HCEC 1CT (cell line): Measurements from ENCODE around the gene KRTAP17-1.
"Not testable (repeated sequence)": the region's sequence is repeated elsewhere in the genome, so short reads cannot be mapped to it uniquely, and the experiment has no call there.

Experiments
- DNase-seq: peaks from one replicate; pipeline ENCODE4 v3.0.0-alpha.2; 2017

KRTAP17-1 gene, protein sequence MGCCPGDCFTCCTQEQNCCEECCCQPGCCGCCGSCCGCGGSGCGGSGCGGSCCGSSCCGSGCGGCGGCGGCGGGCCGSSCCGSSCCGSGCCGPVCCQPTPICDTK

DNA sequence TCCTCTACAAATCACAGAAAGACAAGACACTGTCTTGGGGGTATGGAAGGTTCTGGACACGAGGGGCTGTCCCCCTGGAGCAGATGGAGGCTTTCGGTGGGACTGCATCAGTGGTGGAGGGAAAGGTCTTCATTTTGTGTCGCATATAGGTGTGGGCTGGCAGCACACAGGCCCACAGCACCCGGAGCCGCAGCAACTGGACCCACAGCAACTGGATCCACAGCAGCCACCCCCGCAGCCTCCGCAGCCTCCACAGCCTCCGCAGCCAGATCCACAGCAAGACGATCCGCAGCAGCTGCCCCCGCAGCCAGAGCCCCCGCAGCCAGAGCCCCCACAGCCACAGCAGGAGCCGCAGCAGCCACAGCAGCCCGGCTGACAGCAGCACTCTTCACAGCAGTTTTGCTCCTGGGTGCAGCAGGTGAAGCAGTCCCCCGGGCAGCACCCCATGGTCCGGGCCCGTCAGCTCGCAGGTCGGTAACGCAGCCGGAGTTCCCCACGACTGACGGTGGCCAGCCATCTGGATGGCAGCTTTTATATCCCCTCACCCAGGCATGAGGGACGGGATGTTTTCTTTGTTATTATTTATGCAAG, at the start of gene KRTAP17-1:
Gene KRTAP17-1, minus strand, starts transcription at position 507 of the 591 bp plus-strand sequence. Its CDS starts 60 bp downstream, at position 447.
- no peak for DNase-seq

DNA sequence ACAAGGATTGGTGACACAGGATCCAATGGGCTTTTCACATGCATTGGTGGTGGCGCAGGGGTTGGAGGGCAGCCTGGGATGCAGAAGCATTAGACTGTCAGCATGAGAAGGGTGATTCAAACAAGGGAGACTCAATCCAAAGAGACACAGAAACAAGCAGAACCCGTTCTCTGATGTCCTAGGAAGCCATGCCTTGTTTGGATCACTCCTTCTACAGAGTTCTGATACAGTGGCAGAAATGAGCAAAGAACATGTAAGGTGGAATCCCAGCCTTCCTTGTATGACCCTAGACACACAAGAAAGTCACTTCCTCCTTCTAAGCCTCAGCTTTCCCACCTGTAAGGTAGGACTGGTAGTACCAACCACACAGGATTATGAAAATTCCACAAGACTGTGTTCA, 48.4 kb upstream of the KRTAP17-1 start:
- DNase-seq: no peak

DNA sequence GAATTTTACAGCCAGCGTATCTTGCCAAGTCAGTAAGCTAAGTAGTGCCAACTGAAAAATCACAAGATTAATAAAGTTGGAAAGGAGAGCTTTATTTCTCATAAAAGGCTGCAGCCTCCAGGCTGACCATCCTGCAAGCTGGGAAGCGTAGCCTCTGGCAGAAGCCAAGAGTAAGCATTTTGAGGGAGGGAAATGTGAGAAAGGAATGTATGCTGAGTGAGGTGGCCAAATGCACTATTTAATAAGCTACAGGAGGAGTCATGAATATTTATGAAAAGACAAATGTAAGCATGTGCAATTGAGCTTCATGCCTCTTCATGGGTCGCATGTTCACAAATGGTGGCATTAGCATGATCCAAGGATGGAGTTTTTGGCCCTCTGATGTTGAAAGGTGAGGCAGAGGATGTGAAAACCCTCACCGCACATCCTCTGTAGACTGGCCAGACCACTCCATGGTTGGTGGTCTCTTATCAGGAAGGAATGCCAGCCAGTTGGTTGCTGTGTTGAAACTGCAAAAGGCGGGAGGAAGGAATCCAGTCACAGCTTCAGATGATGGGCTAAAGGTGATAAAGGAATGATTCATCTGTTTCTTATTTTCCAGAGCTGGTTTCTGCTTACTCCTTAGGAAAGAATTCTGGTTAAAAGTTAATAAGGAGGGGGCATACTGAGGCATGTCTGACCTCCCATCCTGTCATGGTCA, 44.9 kb upstream of the KRTAP17-1 start:
- DNase-seq: peak; percentile 50

DNA sequence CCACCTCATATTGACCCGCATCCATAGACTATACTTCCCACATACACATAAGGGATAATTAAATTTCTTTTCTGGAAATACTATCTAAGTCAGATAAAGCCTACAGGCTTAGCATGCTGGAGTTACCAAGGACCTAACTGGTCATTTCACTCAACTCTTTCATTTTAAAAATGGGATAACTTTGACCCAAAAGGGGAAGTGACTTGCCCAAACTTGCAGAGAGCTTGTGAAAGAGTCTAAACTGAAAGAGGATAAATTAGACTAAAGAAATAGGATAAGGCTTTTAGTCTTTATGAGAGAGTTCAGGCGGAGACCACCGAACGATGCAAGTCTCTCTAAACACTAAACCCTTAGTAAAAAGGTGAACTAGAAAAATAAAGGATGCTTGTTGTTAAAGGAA, 39.0 kb upstream of the KRTAP17-1 start:
- DNase-seq: no peak

DNA sequence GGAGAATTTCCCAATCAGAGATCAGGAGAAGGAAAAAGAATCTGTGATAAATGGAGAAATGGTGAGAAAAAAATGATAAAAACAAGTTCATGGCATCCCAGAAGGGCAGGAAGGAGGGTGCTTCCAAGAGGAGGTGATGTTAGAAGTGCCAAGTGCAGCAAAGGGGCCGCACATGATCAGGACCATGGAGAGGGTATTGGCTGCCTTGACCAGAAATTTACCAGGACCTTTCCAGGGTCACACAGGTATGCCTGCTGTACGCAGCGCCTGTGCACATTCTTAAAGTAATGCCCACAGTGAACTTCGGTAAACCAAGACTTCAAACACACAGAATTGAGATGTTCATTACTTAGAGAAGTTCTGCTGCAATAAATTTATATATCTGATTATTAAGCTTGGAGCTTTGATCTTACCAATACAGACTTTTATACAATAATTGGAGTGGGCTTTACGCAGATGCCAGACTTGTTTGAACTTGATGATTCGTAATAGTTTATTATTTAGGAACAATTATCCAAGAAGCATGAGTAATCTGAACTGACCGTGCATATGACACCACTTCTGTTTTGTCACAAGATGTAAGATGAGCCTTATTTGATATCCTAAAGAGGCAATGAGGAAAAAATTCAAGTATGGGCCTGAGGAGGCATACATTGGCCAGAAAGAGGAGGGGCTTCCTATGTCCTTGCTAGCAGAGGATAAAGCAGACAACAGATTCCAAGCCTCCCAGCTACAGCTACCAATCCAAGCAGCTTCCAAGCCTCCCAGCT, 37.3 kb upstream of the KRTAP17-1 start:
- peak; percentile 26 for DNase-seq

DNA sequence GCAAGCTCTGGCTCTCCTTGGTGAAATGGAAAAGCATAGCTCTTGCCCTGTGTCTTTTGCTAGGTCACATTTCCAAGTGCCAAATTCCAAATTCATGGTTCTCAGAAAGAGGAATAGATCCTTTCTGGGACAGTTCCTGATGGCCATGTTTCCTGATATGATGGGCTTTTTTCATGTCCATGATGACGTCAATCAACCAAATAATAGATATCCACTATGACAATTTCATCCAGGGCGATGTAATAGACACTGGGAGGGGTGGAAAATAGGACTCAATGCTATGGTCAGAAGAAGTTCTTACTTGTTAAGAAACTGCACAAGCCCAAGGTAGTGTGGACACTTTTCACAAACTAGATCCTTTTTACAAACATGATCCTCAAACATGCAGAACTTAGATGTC, 35.7 kb upstream of the KRTAP17-1 start:
- no peak for DNase-seq

DNA sequence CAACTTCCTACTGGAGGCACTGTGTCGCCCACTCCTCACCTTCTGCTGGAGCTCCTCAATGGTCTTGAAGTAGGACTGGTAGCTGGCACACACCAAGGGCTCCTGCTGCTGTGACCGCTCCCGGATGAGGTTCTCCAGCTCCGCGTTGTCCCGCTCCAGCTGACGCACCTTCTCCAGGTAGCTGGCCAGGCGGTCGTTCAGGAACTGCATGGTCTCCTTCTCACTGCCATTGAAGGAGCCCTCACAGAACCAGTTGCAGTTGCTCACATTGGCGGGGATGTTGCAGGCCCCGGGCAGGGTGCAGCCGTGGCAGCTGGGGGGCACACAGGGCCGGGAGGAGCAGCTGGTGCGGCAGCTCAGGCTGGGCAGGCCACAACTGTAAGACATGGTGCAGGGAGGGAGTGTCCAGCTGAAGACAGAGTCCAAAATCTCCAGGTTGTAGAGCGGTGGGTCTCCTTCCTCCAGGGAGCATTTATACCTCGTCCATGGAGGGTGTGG, 34.9 kb upstream of the KRTAP17-1 start, which contains the start of gene KRT33A:
Gene KRT33A, minus strand, starts transcription at position 448 of the 498 bp plus-strand sequence. Its CDS starts 61 bp downstream, at position 387.
- not testable (repeated sequence) for DNase-seq

DNA sequence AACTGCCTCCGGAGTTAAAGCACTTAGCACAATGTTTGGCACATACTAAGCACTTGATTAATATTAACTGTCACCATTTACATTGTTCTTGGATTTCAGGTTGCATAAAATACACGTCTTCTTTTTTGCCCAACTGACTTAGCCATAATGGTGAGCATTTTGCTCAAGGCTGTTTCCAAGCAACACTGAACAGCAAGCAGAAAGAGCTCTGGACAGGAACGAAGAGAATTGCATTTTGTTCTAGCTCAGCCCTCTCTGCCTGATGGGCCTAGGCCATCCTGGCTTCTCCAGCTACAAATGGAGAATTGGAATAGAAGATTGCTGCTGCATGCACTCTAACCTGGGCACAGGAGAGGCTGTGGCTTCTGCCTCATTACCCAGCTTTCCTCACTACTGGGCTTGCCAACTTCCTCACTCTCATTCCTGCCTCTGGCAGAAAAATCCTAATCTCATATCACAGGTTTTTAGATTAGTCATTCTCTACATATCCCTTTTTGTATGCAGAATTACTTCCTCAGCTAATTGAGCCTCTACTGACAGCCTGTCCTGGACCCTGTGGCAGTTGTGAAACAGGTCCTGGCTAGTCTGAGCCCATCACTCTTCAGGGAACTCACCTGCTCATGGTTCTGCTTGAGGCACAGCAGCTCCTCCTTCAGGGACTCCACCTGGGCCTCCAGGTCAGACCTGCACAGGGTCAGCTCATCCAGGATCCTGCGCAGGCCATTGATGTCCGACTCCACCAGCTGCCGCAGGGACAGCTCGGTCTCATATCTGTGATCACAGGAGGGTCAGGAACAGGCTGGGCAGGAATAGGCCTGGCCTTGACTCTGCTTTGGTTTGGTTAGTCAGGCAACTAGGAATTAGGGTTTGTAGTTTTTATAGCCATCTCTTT, 32.6 kb upstream of the KRTAP17-1 start:
- no peak for DNase-seq

DNA sequence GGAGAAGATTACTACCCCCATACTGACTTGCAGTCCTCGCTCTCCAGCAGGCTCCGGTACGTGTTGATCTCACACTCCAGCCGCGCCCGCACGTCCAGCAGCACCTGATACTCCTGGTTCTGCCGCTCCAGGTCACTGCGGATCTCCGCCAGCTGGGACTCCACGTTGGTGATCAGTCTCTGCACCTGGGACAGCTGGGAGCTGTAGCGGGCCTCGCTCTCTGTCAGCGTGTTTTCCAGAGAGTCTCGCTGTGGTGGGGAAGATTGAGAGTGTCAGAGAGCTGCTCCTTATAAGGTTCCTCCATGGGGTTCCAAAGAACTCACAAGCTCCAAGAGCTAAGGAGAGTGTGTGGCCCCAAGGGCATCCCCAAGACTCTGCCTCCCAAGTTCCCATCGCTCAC, 30.9 kb upstream of the KRTAP17-1 start:
- not testable (repeated sequence) for DNase-seq

DNA sequence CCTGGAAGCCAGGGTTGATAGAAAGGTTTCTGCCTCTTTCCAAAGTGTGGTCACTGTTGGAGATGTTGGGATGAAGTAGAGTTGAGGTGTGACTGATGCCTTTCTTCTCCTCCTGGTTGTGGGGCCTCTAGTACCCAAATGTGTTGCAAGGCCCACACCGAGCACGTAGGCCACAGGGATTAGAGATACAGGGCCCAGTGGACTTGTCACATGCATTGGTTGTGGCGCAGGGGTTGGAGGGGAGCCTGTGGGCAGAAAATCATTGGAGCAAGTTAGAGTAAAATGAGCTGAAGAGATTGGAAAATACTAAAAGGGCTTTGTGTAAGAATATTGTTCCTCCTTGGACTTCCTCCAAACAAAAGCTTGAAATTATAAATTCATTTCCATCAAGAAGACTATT, 30.5 kb upstream of the KRTAP17-1 start:
- no peak for DNase-seq

DNA sequence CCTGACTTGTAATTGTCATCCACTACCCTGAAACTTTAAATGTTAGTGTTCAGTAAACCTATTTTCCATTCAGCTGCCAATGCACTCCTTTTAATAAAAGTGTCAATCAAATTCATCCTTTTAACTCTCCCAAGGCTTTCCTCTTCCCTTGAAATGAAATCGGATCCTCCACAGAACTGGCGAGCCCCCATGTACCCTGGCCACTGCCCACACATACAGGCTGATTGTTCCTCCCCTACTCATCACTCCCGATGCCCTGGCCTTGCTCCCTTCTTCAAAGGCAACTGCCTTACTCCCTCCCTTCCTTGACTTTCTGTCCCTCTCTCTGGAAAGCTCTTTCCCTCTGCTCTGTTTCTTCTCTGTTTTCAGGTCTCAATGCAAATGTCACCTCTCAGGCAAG, 27.5 kb upstream of the KRTAP17-1 start:
- DNase-seq: no peak

DNA sequence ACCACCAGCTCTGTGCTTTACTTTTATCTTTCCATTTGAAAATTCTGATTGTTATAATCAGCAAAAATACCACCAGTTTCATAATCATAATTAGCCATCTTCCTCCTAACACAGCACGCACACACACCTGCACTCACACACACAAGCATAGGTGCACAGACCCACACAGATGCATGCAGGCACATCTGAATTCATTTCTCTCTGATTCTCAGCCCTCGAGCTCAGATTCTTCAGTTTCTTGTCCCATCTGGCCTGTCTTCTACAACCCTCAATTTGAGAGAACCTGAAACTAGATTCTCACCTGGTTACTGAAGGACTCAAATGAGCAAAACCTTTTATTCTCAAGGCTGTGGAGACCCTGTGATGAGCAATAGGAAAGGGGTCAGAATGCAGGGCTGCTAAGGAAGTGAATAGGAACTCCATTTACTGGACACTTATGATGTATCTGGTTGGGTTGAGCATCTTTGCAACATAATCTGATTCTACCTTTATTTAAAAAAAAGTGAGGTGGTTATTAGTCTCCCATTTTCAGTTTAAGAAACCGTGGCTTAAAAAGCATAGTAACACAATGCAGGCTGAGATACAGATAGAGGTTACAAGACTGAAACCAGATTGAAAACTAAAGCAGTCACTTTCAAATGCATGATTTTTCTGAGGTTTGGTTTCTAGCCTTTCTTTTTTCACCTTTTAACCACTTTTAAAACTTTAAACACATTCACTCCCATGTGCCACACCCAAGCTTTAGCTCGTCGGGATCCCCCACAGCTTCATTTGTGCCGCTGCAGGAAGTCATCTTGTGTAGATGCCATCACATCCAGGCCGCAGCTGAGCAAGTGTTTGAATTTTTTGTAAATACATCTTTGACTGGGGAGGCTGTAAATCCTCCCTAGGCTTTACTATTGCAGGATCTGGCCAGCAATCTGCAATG, 25.7 kb upstream of the KRTAP17-1 start:
- no peak for DNase-seq

DNA sequence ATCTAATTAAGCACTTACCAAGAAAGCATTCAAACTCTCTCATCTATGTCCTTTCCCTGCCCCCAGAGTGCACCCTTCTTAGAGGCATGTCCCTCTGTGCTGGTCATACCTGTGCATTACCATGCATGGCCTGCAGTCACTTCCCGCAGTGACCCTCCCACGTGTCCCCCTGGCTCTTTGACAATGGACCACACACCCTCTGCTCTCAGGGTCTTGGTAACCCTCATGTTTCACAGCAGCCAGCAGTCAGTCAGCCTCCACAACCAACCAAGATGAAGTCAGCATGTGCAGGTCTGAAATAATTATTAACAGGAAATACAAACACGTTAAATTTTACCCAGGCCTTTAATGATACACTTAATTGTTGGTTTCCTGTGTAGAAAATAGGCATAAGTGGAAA, 25.0 kb upstream of the KRTAP17-1 start:
- DNase-seq: no peak

DNA sequence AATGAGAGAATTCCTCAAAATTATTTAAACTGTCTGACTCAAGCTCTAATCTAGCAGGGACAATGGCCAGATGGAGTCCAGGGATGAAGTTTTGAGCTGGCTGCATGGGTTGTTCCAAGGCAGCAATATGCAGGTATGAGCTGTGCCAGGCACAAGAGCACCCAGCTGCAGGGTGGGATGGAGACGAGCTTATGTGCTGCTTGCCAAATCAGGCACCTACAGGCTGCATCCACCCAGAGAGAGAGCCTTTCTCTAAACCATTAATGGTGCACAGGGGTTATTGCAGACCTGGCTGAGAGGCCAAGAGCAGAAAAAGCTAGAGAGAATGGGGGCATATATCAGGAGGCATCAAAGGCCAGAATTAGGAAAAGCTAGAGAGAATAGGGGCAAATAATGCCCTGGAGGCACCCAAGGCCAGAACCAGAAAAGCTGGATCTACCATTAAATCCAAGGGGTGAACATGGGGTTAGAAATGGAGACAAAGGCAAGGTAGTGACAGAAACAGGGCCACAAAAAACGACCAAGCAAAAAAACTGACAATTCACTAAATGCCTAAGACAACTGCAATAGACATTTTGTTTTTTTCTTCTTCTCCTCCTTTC, 24.2 kb upstream of the KRTAP17-1 start:
- DNase-seq: no peak

DNA sequence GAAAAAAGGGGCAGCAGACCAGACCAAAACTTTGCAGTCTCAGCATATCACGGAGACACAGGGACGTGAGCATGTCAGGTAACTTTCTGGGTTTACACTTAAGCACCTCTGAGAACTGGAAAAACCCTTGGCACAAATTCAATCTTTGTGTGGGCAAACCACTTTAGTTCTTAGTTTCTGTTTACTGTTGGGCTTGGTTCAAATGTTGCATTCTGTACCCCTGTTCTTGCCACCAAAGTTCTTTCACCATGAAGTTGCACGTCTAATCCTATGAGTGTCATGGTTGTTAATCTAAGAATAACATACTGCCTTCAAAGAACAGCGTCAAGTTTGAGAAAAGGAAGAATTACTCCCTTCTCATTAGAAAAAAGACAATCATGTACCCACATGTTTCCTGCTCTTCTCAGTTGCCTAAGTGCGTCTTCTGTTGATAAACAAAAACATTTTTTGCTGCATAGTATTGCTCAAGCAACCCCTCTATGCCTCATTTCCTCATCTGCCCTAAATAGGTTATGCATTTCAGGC, 23.5 kb upstream of the KRTAP17-1 start:
- DNase-seq: peak; percentile 65

DNA sequence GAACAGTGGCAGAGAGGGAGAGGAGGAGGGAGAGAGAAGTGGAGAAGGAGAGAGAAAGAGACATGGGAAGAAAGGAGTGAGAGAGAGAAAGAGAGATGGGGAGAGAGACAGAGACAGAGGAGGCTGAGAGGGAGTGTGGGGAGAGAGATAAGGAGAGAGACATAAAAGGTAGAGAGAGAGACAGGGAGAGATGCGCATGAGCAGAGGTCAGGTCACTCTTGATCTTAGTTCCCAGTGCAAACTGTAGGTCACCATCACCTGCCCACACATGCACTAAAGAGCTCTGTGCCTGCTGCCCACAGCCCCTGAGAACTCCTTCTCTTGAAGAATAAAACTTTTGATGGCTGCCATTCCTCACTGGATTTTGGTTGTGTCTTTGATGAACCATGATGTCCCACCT, 20.2 kb upstream of the KRTAP17-1 start:
- DNase-seq: no peak

DNA sequence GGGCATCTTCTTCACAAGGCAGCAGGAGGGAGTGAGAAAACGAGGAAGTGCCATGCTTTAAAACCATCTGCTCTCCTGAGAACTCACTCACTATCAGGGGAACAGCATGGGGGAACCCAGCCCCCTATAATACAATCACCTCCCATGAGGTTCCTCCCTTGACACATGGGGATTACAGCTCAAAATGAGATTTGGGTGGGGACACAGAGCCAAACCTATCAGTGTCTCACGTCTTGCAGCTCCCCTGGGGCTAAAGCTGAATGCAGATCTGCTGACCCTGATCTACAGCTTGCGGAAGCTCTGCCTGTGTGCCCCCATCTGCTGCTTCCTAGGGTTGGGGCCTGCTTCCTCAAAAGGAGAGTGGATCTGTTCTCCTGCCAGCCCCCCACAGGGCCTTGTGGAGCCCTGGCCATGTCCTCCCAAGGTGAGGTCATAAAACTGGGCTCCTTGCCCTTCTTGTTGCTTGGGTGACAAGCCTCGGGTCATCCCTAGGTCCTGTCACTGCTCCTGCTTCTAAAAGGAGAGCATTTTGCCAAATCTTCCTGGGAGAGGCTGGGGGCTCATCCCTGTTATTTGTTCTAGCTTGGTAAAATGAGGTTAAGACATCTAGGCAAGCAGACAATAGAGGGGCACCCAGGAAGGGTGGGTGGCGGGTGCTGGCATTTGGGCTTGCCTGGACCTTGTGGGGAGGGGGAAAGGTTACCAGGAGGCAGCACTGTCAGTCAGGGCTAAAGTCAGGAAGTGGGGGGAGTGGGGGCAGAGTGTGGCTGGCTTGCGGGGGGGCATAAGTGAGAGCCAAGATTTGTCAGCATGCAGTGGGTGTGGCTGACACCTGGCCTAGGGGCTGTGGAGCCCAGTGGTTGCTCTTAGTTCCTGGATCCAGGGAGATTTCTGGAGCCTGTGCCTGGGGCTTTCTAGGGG, 19.1 kb upstream of the KRTAP17-1 start:
- DNase-seq: no peak

DNA sequence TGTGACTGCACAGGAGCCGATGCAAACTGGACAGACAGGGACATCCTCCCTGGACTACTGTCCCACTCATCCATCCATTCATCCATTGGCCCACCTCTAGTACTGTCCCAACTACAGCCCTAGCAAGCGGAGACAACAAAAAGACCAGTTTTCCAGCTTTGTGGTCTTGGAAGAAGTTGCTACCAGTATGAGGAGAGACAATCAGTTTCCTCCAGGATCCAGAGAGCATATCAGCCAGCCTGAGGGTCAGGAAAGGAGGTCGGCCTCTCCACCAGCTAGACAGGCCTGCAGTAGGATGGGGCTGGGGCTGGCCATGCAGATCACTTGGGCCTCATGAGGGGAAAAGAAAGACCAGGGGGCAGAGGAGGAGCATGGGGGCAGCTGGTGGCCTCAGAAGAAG, 18.3 kb upstream of the KRTAP17-1 start:
- DNase-seq: no peak

DNA sequence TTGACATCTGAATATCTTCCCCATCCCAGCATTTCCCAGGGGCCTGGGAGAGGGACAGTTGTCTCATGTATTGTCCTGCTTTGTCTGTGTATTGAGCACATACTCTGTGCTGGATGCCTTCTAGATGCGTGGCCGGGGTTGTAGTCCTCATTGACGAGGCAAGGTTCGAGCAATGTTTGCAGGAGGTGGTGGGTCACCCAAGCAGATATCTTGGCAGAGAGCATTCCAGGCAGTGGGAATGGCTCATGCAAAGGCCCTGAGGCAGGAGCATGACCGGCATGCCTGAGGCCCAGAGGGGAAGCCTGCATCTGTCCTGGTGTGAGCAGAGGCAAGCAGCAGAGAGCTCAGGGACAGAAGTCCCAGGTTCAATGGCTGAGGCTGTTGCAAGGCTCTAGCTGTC, 17.6 kb upstream of the KRTAP17-1 start:
- DNase-seq: no peak
